Measurements from ENCODE around the gene WSCD2. TPM values are rescaled to one million over a fixed set of nuclear protein-coding genes. Genes with fewer than 3 reads are reported as not detected.

Gene WSCD2
- total RNA-seq, 2 donors from 2014 or later, result 0.26 to 1.3 TPM

DNA sequence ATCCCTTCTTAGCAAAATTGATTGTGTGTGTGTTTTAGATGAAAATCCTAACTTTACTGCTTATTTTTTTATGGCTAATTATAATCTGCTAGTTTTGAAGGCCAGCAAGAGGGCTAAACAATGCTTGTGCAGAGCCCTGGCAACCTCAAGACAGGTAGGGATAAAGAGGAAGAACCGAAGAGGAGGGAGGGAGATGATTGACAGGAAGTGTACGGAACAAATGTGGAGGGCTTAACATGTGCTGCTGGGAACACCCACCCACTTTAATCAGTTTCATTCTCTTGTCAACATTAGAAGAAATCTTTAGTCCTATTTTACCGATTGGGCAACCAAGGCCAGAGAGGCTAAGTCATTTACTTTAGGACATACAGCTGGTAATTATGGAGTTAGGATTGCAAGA lies 1.4 kb upstream of the WSCD2 start:
- ATAC-seq, result no peak
- Histone ChIP-seq H3K36me3 (replicated peaks in 1 of 2; ENCODE audit: insufficient read depth in 1 of 2, low read depth in 2 of 2) (no peaks in the 10 kb centered on the region), H3K9me3 (no peaks in the 10 kb centered on the region), H3K4me1 (peaks cover 14% of the 10 kb centered on the region), H3K4me3 (no peak overlapping the region), H3K27ac (no peak overlapping the region), H3K27me3 (peaks cover 0 to 25% of the 10 kb centered on the region in 2 donors)
- intact Hi-C loops (cut with DNase I), result no loop called here
- 14 to 27% methylated on average over 3 of the region's 3 CpGs for WGBS, 2 donors
- no peak for TF ChIP-seq POLR2A (IDR thresholded peaks at IDR 0.05)
- no peak for TF ChIP-seq CTCF (IDR thresholded peaks at IDR 0.05)
- DNase-seq, result no peak

- H3K27ac ChIP-seq, result no peak overlapping the region
- no peak for ATAC-seq
- H3K36me3 ChIP-seq (replicated peaks in 1 of 2; ENCODE audit: insufficient read depth in 1 of 2, low read depth in 2 of 2), result no peaks in the 10 kb centered on the region
- no peak for DNase-seq
- TF ChIP-seq CTCF (IDR thresholded peaks at IDR 0.05) (no peak), POLR2A (IDR thresholded peaks at IDR 0.05) (no peak)
- intact Hi-C loops (cut with DNase I), result no loop called here
- H3K27me3 ChIP-seq, result peaks cover 0 to 25% of the 10 kb centered on the region in 2 donors
- no peaks in the 10 kb centered on the region for H3K9me3 ChIP-seq
- H3K4me1 ChIP-seq, result peaks cover 14% of the 10 kb centered on the region
- 54 to 72% methylated on average over 10 of the region's 10 CpGs for WGBS, 2 donors
- no peak overlapping the region for H3K4me3 ChIP-seq
Observed at GRCh38 chr12:108128221-108129016, 669 bp upstream of the WSCD2 start.

GRCh38 chr12:108131035-108131434 lies 1.9 kb downstream of the WSCD2 start:
- 41 to 59% methylated on average over 3 of the region's 3 CpGs for WGBS, 2 donors
- no peak for DNase-seq
- intact Hi-C loops (cut with DNase I), result no loop called here

DNA sequence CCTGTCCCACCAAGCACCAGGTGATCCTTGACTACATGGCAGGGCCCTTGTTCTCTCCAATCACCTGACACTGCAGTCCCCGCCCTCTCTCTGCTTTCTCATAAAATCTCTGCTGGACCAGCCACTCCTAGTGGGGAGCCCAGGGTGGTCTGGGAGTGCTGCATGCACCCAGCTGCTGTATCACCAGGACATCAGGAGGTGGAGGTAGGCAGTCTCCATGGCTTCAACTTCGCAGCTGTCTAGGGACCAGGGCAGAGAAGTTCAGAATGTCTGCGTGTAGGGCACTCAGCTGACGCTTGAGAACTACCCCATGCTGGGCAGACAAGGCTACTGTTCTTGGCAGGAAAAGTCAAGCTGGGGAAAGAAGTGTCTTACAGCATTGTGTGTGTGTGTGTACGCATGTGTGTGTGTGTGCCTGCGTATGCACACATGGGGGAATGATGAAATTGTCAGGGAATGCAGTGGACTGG lies 2.6 kb downstream of the WSCD2 start:
- no peak for TF ChIP-seq CTCF (IDR thresholded peaks at IDR 0.05)
- no peak for TF ChIP-seq POLR2A (IDR thresholded peaks at IDR 0.05)
- Histone ChIP-seq H3K27ac (no peak overlapping the region), H3K36me3 (replicated peaks in 1 of 2; ENCODE audit: insufficient read depth in 1 of 2, low read depth in 2 of 2) (no peaks in the 10 kb centered on the region), H3K4me3 (no peak overlapping the region), H3K4me1 (peaks cover 14% of the 10 kb centered on the region), H3K27me3 (peaks cover 0 to 15% of the 10 kb centered on the region in 2 donors), H3K9me3 (no peaks in the 10 kb centered on the region)
- WGBS, 2 donors, result 29 to 30% methylated on average over 5 to 6 of the region's 6 CpGs
- no peak for ATAC-seq
- intact Hi-C loops (cut with DNase I), result no loop called here
- no peak for DNase-seq

More at GRCh38 chr12:108131035-108131434, 1.9 kb downstream of the WSCD2 start:
- TF ChIP-seq CTCF (IDR thresholded peaks at IDR 0.05), result no peak
- TF ChIP-seq POLR2A (IDR thresholded peaks at IDR 0.05), result no peak
- ATAC-seq, result no peak
- peaks cover 0 to 22% of the 10 kb centered on the region in 2 donors for H3K27me3 ChIP-seq
- H3K9me3 ChIP-seq, result no peaks in the 10 kb centered on the region
- H3K36me3 ChIP-seq (replicated peaks in 1 of 2; ENCODE audit: insufficient read depth in 1 of 2, low read depth in 2 of 2), result no peaks in the 10 kb centered on the region
- no peak overlapping the region for H3K27ac ChIP-seq
- H3K4me1 ChIP-seq, result peaks cover 14% of the 10 kb centered on the region
- no peak overlapping the region for H3K4me3 ChIP-seq

- no peak for TF ChIP-seq POLR2A (IDR thresholded peaks at IDR 0.05)
- no peak for TF ChIP-seq CTCF (IDR thresholded peaks at IDR 0.05)
- Histone ChIP-seq H3K4me1 (peaks cover 14% of the 10 kb centered on the region), H3K27ac (no peak overlapping the region), H3K9me3 (no peaks in the 10 kb centered on the region), H3K4me3 (no peak overlapping the region), H3K27me3 (peaks cover 0 to 10% of the 10 kb centered on the region in 2 donors), H3K36me3 (replicated peaks in 1 of 2; ENCODE audit: insufficient read depth in 1 of 2, low read depth in 2 of 2) (no peaks in the 10 kb centered on the region)
- ATAC-seq (no peak), DNase-seq (no peak)
- WGBS, 2 donors, result 37 to 48% methylated on average over 7 of the region's 7 CpGs
- intact Hi-C loops (cut with DNase I), result no loop called here
Observed at GRCh38 chr12:108133482-108133881, 4.4 kb downstream of the WSCD2 start.

Data from body of pancreas (tissue), 4 donors.